ENCODE results near the gene KRTAP10-3.
"Not testable (repeated sequence)": the region's sequence is repeated elsewhere in the genome, so short reads cannot be mapped to it uniquely, and the experiment has no call there.

KRTAP10-3 gene

DNA sequence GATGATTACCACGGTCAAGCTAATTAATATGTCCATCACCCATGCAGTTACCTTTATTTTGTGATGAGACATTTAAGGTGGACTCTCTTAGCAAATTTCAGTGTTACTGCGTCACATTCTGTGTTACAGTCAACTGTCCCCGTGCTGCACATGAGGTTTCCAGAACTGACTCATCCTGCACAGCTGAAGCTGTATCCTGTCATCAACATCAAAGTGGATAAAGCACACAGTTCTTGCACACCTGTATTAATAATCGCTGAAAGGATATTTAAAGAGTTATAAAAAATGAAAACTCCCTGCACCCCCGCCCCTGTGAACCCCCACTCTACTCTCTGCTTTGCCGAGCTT, 25.2 kb upstream of the KRTAP10-3 start:
- TF ChIP-seq, protein P1, sequence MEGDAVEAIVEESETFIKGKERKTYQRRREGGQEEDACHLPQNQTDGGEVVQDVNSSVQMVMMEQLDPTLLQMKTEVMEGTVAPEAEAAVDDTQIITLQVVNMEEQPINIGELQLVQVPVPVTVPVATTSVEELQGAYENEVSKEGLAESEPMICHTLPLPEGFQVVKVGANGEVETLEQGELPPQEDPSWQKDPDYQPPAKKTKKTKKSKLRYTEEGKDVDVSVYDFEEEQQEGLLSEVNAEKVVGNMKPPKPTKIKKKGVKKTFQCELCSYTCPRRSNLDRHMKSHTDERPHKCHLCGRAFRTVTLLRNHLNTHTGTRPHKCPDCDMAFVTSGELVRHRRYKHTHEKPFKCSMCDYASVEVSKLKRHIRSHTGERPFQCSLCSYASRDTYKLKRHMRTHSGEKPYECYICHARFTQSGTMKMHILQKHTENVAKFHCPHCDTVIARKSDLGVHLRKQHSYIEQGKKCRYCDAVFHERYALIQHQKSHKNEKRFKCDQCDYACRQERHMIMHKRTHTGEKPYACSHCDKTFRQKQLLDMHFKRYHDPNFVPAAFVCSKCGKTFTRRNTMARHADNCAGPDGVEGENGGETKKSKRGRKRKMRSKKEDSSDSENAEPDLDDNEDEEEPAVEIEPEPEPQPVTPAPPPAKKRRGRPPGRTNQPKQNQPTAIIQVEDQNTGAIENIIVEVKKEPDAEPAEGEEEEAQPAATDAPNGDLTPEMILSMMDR (IDR thresholded peaks at IDR 0.05; ENCODE audit: low read depth, low read length), result no peak
- H3K4me3 ChIP-seq (ENCODE audit: low read depth, low read length), result no peak overlapping the region

DNA sequence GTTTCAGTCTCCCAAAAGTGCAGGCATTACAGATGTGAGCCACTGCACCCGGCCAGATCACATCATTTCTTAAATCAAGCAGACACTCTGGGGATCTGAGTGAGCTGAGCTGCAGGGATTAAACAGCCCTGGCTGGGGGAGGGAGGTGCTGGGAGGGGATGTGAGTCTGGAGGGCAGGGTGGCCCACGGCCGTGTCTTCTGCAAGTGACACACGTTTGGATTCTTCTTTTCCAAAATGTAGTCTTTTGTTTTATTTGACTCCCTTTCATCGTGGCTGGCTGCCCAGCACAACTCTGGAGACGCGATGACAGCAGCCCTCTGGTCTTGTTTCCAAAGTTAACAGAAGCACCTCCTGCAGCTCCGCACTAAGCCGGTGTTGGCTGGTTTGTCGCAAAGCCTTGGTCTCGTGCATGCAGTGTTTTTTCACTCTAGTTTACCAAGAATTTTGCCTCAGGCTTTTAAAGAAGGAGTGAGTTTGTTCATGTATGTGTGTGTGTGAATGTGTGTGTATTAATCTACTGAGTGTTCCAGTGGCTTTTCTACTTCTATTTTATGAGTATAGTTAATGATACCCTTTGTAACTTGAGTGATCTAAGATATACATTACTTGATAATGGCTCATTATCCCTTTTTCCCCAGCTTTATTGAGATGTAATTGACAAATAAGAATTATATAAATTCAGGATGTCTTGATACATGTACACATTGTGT, 24.6 kb upstream of the KRTAP10-3 start:
- TF ChIP-seq, protein P1 (IDR thresholded peaks at IDR 0.05; ENCODE audit: low read depth, low read length), result no peak

DNA sequence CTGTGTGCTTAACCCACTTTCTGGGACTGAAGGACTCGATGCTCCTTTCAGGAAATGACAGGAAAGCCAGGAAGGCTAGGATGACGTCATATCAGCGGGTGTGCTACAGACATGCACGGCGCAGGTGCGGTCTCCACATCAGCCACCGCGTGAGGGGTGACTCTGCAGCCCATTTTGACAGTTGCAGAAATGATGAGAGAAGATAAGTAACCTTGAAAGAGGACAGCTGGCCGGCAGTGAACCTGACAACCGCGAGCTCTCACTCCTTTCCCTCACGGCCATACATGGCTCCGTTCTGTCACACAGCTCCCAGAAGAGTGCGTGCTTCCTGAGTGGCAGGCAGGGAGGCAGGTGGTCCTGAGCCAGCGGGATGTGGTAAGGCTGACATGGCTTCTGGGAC, 23.5 kb upstream of the KRTAP10-3 start:
- H3K4me3 ChIP-seq (ENCODE audit: low read depth, low read length), result no peak overlapping the region
- TF ChIP-seq, protein P1 (IDR thresholded peaks at IDR 0.05; ENCODE audit: low read depth, low read length), result no peak

More for the DNA sequence above, 24.6 kb upstream of the KRTAP10-3 start:
- H3K4me3 ChIP-seq (ENCODE audit: low read depth, low read length), result no peak overlapping the region

DNA sequence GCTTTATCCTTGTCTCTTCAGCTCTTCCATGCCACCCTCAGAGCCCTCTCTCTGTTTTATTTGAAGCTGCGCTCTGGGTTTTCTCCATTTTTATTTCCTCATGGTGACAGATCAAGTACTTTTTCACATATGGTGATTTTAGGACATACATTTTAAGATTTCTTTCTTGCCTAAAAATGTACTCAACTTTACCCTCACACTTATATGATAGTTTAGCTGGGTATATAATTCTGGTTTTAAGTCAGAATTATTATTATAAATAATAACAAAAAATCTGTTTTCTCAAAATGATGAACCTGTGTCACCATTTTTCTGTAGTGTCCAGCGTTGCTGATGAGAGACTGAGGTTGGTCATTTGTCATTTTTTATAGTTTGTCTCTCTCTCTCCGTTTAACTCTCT, 22.6 kb upstream of the KRTAP10-3 start:
- TF ChIP-seq, protein P1 (IDR thresholded peaks at IDR 0.05; ENCODE audit: low read depth, low read length), result no peak

DNA sequence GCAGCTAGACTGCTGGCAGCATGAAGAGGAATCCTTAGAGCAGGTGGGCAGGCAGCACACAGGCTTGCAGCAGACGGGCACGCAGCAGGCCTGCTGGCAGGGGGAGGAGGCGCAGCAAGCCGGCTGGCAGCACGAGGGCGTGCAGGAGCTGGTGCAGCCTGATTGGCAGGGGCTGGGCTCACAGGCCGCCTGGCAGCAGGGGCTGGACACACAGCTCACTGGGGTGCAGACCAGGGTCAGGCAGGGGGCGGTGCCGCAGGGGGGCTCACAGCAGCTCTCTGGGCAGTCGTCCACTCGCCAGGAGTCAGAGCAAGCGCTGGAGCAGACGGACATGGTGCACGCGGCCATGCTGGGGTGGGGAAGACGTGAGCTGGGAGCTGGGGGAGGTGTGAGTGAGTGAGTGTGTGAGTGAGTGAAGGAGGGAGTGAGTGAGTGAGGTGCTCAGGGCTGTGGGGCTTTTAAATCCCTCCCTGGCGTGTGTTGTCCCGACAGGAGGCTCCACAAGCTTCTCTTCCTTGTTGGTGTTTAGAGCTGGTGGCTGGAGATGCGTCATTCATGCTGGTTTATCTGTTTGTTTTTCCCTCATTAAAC, 21.7 kb upstream of the KRTAP10-3 start, which contains the start of gene KRTAP10-5:
KRTAP10-5 (minus strand) TSS at position 374 of the 591 bp plus-strand sequence; CDS start at position 348, 26 bp downstream.
- not testable (repeated sequence) for H3K4me3 ChIP-seq (ENCODE audit: low read depth, low read length)

More for the DNA sequence above, 22.6 kb upstream of the KRTAP10-3 start:
- H3K4me3 ChIP-seq (ENCODE audit: low read depth, low read length), result no peak overlapping the region

DNA sequence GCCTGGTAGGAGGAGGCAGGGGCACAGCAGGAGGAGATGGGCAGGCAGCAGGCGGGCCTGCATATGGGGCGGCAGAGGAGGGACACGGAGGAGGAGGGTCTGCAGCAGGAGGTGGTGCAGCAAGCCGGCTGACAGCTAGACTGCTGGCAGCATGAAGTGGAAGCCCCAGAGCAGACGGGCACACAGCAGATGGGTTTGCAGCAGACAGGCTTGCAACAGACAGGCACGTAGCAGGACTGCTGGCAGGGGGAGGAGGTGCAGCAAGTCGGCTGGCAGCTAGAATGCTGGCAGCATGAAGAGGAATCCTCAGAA, 21.2 kb upstream of the KRTAP10-3 start:
- H3K4me3 ChIP-seq (ENCODE audit: low read depth, low read length), result no peak overlapping the region
- TF ChIP-seq, protein P1 (IDR thresholded peaks at IDR 0.05; ENCODE audit: low read depth, low read length), result no peak

DNA sequence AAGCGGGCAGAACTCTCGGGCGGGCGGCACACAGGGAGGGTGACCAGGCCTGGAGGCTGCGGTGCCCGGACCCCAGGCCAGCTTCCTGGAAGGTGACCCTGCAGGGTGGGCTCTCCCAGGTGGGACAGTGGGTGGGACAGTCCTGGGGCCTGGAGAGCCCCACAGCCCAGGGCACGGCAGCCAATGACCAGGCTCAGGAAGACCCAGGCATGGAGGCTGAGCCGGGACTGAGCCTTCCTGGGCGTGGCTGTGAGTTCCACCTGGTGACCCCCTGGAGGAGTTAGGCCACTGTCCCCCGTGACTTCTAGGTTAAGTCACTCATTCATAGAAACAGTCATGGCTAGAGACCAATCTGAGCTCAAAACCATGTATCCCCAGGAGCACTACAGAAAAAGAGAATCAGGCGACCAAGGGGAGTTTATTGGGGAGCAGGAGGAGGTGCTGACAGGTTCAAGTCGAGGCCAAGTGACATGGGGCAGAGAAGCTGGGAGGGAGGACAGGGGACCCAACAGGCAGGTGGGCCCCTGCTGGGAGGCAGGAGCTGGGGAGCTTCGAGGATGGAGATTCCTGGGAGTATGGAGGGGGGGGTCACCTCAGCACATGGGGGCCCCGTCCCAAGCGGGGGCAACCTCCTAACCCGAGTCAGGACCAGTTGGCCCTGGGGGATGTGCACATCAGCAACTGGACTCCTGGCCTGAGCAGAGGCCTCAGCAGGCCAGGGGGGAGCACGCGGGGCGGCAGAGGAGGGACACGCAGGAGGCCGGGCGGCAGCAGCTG, 20.6 kb upstream of the KRTAP10-3 start:
- TF ChIP-seq, protein P1 (IDR thresholded peaks at IDR 0.05; ENCODE audit: low read depth, low read length), result no peak

More for the DNA sequence above, 20.6 kb upstream of the KRTAP10-3 start:
- H3K4me3 ChIP-seq (ENCODE audit: low read depth, low read length), result no peak overlapping the region
